HG03460 (cell line): ENCODE measurements around the gene C2CD4B.

Experiments used
- ATAC-seq: cut with Tn5 transposase; IDR thresholded peaks from one replicate; pipeline ENCODE4 v1.9.1; 2021; ENCODE audit not compliant: unreplicated experiment

C2CD4B gene, protein sequence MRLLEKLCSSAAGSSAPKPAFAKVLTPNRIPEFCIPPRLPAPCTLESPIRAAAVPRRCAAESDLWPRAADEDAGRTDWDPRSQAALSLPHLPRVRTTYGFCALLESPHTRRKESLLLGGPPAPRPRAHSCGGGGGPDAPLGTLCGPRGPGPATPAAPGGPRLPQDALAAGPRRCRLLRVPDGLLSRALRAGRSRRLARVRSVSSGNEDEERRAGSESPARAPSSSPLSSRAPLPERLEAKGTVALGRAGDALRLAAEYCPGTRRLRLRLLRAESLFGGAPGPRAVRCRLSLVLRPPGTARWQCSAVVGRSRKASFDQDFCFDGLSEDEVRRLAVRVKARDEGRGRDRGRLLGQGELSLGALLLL

DNA sequence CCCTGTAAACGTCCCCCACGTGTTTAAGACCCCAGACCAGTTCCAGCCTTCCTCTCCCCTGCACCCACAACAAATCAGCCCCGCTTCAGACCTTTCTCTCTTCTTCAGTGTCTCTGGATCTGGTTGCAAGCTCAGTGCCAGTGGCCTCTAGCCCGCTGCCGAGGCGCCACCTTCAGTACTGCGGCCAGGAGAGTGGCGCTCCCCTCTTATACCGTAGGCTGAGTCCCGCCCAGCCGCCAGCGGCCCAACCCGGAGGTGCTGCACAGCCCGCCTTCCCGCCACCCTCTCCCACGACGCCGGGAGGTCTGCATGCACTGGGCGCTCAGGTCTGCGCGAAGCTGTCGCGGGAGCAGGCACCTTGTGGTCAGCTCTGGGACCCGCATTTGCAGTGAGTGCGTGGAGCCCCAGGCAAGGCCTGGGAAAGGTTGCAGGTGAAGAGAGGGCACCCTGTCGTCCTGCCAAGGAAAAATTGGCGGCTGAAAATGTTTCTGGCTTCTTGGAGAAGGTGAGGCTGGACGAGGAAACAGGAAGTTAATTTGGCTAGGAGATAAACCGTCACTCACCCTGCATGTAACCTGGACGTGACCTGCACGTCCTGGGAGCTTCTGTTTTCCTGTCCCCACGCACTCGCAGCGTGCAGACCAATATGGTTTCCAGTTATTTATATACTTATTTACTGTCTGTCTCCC is at the start of gene C2CD4B:
Gene C2CD4B (minus strand): TSS at position 182 of the 689 bp plus-strand sequence. CDS start 301 bp downstream, outside the sequence.
- no peak for ATAC-seq

DNA sequence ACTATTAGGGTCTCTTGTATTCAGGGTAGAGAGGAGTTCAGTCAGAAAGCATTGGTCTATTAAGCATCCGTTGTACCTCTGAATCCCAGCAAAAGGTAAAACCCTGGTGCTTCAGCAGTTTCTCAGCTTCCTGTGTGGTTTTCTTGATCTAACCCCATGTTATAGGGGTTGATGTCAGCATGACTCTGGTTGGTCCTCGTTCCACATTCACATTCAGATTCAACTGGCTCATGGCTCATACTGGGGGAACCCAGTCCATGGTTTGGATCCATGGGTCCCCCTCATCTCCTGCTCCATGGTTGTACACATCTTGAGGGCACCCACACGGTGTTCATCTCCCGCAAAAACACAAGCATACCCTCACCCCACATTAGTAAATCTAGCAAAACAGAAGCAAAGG is 47.7 kb upstream of the C2CD4B start:
- no peak for ATAC-seq

DNA sequence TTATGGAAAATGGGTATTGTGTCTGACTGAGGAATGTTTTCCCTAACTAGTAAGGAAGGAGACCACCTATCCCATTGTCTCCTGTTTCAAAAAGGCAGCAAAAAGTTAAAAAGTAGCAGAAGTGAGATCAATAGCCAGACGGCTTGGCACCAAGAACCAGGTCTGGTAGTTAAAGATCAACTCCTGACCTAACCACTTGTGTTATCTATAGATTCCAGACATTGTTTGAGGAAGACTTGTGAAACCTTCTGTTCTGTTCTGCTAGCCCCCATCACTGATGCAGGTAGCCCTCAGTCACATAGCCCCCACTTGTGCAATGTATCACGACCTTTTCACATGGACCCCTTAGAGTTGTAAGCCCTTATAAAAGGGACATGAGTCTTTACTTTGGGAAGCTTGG is 46.3 kb upstream of the C2CD4B start:
- ATAC-seq: no peak

DNA sequence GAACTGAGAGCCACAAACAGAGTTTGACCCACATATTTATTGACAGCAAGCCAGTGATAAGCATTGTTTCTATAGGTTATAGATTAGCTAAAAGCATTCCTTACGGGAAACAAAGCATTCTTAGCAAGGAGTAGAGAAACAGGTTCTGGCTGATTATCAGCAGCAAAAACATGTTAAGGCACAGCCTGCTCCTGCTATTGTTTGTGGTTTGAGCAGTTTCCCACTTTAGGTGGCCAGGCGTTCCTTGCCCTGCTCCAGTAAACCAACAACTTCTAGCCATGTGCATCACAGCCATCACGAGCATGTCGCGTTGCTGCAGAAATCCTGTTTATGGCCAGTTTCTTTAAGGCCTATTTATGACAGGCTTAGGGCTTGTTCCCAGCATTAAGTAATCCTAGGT is 44.7 kb upstream of the C2CD4B start:
- ATAC-seq: no peak

DNA sequence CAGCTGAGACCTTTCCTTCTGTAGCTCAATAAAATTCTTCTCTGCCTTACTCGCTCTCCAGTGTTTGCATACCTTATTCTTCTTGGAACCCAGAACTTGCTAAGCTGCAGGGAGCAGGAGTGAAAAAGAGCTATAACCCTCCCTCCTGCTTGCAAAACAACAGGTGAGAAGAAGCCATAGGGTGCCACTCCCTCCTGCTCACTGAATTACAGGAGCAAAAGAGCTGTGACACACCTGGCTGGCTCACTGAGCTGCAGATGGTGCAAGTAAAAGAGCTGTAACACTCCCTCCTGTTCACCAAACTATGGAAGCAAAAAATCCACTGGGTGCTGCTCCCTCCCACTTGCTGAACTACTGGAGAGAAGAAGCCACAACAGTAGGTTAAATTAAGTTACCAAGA is 44.2 kb upstream of the C2CD4B start:
- no peak for ATAC-seq

DNA sequence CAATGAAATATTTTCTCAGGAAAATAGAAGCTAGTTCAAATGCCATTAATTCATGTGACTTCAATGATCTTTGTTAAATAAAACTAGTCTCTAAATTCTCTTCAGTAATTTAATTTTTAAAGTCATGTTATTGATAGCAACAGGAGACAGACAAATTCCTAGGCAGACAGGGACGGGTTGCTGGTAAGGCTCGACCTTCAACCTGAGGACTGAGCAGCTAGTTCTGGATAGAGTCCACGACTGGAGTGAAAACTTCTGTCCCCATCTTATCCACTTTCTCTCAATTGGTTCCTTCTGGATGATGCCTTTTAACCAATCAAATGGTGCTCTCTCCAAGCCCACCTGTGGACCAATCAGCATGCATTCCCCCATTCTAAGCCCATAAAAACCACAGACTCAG is 43.8 kb upstream of the C2CD4B start:
- ATAC-seq: no peak

DNA sequence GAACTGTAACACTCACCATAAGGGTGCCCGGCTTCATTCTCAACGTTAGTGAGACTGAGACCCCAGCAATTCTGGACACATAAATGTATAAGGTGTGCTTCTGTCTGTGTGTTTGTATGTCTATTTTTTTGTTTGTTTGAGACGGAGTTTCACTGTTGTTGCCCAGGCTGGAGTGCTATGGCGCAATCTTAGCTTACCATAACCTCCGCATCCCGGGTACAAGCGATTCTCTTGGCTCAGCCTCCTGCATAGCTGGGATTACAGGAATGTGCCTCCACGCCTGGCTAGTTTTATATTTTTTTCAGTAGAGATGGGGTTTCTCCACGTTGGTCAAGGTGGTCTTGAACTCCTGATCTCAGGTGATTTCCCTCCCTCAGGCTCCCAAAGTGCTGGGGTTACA is 43.3 kb upstream of the C2CD4B start:
- ATAC-seq: no peak

DNA sequence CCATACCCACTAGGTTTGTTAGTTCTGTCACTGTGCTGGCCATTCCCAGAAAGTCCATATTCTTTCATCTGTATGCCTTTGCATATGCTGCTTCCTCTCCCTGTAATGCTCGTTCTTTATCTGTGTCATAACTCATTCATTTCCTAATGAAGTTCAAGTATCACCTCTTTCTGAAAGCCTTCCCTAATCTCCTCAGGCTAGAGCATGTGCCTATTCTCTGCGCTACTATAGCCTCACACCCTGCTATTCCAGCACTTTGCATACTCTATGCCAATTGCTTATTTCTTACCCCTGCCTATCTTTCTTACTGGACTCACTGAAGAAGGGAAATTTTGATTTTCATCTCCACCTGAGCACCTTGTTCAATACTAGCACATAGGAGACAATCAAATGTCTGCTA is 25.6 kb upstream of the C2CD4B start:
- ATAC-seq: no peak

DNA sequence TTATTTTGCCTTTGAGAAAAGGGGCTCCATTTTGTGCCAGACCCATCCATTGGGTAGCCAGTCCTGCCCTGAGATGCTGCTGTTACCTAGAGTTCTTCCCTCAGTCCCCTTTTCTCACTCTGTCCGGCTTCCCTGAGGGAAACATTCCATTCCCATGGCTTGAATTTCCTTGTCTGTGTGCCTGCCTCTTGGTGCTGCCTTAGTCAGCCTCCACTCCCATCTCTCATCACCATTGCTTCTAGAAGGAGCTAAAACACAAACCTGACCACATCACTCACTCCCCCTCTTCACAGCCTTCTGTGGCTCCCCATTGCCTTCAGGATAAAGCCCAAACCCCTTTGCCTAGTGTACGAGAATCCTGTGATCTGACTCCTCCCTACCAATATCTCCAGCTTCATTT is 25.2 kb upstream of the C2CD4B start:
- ATAC-seq: no peak

DNA sequence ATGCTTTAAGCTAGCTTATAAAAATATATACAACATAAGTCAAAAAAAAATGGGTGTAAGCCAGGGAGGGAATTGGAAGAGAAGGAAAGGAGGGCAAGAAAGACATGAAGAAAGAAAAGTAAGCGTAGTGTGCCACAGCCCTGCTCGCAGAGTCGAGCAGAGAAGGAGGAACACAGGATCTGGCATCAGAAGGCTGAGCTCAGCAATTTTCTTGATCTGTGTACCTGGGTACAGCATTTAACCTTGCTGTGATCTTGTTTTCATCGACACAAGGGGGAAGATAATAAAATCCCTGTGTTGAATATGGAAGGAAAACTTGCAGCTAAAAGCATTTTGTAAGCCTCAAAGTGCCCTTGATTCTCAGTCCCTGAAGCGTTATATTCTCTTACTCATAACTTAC is 23.7 kb upstream of the C2CD4B start:
- no peak for ATAC-seq

DNA sequence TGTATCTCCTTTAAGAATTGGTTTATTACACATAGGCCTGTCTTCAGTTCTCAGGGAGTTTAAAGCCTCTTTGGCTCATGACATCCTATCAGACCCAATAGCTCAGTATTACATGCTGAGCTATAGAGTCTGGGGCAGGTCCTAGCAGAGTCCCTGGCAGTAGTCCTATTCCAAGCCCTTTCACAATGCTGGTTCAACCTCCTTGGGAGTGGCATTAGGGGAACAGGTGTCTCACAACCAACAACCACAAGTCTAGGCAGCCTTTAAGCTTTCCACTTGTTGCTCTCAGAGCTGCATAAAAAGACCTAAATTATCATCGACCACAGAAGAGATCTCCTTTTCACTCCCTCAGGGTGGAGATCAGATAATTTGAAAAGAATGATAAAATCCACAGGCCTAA is 22.8 kb upstream of the C2CD4B start:
- ATAC-seq: no peak

DNA sequence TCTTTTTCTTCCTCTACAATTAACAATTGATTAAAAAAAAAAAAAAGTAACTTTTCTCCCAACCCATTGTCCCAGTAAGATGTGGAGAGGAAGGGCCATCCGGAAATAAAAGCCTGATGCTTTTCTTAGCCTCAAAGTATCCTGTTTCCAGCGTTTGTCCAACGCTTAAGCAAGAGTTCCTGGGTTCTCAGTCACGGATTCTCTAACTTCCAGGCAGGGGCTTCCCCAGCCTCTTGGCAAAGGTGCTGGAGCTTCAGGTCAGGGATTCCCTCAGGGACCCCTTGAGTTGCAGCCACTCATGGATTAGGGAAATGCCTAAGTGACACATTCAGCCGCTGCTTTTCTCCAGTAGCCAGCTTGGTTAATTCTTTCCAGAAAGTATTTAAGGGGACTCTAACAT is 22.3 kb upstream of the C2CD4B start:
- no peak for ATAC-seq

DNA sequence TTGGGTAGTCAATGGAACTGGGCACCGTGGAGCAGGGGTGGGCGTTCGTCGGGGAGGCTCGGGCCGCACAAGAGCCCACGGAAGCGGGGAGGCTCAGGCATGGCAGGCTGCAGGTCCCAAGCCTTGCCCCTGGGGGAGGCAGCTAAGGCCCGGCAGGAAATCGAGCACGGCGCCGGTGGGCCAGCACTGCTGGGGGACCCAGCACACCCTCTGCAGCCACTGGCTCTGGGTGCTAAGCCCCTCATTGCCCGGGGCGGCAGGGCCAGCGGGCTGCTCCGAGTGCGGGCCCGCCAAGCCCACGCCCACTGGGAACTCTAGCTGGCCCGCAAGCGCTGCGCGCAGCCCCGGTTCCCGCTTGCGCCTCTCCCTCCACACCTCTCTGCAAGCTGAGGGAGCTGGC is 21.5 kb upstream of the C2CD4B start:
- ATAC-seq: no peak

DNA sequence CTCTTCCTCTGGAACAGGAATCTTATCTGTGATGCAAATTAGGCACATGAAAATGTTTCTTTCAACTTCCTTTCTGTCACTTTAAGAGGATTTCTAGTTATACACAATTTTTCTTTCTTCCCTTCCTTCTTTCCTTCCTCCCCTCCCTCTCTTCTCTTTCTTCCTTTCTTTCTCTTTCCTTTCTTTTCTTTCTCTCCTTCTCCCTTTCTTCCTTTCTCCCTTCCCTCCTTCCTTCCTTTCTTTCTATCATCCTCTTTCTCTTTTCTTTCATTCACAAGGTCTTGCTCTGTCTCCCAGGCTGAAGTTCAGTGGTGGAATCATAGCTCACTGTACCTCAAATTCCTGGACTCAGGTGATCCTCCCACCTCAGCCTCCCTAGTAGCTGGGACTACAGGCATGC is 18.0 kb upstream of the C2CD4B start:
- ATAC-seq: no peak

DNA sequence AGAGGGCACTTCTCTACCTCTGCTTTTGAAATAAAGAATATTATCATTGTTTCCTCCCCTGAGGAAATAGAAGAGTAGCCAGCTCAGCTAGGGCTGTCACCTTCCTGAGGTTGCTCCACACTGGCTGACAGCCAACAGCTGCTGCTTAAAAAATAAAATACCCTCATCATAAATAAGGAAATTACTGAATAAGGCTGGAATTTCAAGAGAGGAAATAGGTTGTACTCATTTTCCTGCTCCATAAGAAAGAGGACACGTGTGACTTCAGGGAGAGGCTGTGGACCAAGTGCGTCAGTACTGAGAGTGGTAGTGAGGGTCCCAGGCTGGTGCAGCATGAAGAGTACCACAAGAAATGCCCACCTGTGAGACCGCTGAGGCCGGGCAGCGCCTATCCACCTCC is 8.1 kb upstream of the C2CD4B start:
- no peak for ATAC-seq

DNA sequence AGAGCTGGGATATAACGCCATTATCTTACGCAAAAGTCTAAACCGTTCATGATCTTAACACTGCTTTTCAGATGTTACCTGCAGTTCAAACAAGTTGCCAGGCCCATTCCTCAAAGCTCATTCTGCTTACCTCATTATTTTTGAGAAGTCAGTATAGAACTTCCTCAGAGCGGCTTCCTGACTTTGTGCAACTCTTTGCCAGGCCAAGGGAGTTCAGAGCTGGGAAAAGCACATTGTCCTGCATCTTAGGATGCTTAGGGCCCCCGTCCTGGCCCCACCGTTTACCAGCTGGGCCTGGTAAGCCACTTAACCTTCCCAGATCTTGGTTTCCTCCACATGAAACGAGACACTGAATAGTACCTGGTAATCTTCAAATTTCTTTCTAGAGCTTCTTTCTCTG is 6.8 kb upstream of the C2CD4B start:
- no peak for ATAC-seq

DNA sequence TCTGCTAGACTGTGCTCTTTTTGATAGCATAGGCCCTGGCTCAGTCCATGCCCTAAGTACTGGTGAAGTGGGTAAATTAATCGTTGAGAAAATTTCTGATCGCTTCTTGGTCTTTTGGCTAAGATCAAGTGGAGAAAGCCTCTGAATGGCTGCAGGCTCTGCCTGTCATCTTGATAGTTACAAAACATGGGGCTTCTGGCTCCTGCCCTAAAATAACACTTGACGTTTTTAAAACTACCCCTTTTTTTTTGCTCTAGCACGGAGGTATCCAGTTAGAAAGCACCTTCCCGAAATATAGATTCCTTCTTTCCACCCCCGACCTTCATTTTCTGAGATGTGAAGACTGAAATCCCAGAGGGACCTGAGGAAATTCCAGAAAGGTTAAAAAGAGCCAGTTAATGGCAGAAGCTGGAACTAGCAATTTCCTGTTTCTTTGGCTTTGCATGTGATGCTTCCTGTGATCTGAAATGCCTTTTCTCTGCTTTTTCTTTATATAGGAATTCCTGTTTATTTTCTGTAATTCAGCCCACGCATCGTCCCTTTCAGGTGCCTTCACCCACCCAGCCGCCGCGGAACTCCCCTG is 799 bp upstream of the C2CD4B start:
- ATAC-seq: no peak

DNA sequence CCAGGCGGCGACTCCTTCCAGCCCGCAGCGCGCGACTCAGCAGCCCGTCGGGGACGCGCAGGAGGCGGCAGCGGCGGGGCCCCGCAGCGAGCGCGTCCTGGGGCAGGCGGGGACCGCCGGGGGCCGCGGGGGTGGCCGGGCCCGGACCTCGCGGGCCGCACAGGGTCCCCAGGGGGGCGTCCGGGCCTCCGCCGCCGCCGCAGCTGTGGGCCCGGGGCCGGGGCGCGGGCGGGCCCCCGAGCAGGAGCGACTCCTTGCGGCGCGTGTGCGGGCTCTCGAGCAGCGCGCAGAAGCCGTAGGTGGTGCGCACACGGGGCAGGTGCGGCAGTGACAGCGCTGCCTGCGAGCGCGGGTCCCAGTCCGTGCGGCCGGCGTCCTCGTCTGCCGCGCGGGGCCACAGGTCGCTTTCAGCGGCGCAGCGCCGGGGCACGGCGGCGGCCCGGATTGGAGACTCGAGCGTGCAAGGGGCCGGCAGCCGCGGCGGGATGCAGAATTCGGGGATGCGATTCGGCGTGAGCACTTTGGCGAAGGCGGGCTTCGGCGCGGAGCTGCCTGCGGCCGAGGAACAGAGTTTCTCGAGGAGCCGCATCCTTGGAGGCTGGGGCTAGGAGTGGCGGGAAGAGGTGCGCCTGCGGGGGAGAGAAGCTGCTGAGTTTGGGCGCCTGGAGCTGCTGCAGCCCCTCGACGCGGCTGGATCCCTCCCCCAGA is 535 bp downstream of the C2CD4B start:
- ATAC-seq: no peak

DNA sequence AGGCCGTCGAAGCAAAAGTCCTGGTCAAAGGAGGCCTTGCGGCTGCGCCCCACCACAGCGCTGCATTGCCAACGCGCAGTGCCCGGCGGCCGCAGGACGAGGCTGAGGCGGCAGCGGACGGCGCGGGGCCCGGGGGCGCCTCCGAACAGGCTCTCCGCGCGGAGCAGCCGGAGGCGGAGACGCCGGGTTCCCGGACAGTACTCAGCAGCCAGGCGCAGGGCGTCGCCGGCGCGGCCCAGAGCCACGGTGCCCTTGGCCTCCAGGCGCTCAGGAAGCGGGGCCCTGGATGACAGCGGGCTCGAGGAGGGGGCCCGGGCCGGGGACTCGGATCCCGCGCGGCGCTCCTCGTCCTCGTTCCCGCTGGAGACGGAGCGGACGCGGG is 1.1 kb downstream of the C2CD4B start:
- no peak for ATAC-seq

DNA sequence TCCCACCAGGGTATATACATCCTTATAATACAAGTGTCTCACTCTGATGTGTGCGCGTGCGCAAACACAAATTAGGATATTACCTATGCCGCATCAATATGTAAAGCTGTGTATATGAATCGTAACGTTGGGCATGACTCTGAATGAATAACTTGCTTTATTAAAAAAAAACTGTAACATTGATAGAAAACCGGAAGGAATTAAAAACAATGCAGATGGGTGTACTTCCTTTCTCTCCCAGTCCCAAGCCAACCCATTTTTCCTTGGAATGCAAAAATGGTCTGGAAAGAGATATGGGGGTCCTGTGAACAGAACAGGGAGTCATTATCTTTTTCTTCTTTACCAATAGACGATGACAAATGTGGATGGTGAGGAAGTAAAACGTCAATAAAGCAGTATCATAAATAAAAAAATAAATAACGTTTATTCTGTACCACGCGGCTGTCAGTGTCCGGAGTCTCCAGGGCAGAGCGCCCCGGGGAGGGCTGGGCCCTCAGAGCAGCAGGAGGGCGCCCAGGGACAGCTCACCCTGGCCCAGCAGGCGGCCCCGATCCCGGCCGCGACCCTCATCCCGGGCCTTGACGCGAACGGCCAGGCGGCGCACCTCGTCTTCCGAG is 1.6 kb downstream of the C2CD4B start:
- ATAC-seq: no peak

DNA sequence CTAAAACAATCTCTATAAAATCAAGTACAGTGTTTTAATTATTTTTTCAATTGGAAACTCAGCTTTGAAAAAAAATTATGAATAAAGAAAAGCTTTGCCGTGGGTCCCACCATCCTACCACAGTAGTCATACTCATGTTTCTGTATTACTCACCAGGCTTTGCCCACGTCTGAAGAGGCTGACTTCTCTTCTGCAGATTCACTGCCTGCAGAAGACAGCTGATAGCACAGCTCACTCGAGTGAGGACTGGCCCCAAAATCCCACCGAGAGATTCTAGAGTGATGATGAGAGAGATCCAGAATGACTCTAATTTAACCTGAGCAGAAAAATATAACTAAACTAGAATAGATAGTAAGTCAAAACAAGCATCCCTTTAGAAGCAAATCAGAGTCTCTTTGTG is 11.9 kb downstream of the C2CD4B start:
- no peak for ATAC-seq
